IPS DF 4.7 (cell line): Measurements from ENCODE around the gene PF4V1.

Experiments
- DNase-seq: peaks from one replicate; pipeline ENCODE4 v3.0.0-alpha.2; 2013; ENCODE audit warnings: low spot score; ENCODE audit errors: extremely low read depth

Gene PF4V1, protein sequence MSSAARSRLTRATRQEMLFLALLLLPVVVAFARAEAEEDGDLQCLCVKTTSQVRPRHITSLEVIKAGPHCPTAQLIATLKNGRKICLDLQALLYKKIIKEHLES

GRCh38 chr4:73853246-73853704 is at the start of gene PF4V1:
Gene PF4V1 (plus strand): TSS chr4:73853296. CDS start chr4:73853363, 67 bp downstream.
- no peak for DNase-seq

DNA sequence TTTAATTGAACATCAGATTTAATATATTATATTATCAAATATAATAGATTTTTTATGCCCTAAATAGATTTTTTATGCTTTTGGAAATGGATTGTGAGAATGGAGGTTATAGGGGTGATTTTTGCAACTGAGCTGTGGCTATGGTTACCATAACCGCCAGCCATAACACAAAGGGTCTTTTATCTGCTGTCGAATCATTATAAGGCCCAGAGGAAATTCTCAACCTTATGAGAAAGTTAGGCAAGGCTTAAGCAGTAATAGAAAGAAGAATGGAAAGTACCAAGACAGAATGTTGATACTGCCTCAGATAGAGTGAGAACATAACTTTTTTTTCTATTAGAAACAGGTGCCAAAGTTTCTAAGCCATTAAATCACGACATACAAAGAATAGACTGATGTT is 42.9 kb upstream of the PF4V1 start:
- no peak for DNase-seq

DNA sequence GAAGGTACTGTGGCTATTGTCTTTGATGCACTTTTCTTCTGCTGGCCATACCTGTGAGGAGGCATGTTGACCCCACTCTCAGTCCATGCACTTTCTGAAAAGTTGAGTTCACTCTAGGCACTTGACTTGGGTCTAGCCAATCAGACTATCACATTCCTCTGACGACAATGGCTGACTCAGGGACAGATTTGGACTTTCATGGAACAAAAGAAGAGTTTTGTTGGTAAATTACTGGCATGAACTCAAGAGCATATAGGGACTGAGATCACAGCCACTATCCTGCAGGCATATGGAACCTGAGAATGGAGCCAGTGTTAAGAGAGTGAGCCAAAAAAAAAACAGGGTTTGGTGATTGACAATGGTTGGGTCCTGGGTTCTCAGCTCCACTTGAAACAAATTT is 41.3 kb upstream of the PF4V1 start:
- no peak for DNase-seq

DNA sequence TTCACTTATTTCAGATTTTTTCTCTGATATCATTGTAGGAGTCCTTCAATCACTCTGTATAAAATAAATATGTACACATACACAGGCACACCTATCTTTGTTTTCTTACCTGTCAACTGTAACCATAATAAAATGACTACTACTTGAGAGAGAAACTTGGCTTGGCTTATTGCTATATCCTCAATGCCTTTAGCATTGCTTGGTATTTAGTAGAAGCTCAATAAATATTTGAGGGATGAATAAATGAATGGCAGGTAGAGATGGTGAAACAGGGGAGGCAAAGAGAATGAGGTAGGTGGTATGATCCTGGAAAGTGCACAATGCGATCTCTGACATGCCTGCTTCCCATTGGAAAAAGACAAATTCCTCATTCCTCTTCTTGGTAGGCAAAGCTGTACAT is 38.4 kb upstream of the PF4V1 start:
- DNase-seq, result no peak

GRCh38 chr4:73815145-73815544 is 38.0 kb upstream of the PF4V1 start:
- no peak for DNase-seq

DNA sequence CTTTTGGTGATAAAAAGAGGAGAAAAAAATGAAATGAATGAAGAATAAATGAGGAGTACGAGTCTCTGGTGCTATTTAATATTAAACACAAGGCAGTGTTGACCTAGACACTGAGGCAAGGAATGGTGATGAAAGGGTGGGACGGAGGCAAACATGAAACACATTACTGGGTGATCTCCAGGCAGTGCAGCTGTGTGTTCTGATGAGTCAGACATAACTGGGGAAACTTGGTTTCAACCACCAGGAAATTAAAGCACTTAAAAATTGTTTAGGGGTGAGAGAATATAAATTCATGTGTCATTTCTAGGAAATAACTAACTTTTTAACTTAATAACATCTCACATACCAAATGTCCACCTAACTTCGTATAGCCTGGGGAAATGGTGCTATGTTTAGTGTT is 36.3 kb upstream of the PF4V1 start:
- no peak for DNase-seq

GRCh38 chr4:73817341-73817740 is 35.8 kb upstream of the PF4V1 start:
- no peak for DNase-seq

DNA sequence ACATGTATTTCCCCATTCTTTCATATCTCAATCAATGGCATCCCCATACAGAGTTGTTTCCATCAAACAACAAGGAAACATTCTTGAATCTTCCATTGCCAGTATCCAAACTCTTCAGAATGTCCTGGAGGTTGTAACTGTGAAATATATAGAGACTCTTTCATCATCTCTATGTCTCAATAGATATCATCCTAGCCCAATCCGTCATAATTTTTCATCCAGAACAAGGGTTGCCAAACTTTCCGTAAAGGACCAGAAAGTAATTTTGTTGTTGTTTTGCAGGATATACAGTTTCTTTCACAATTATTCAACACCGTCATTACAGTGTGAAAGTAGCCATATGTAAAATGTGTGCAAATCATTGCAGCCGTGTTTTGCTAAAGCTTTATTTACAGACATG is 31.8 kb upstream of the PF4V1 start:
- no peak for DNase-seq

GRCh38 chr4:73822389-73822788 is 30.7 kb upstream of the PF4V1 start:
- no peak for DNase-seq

DNA sequence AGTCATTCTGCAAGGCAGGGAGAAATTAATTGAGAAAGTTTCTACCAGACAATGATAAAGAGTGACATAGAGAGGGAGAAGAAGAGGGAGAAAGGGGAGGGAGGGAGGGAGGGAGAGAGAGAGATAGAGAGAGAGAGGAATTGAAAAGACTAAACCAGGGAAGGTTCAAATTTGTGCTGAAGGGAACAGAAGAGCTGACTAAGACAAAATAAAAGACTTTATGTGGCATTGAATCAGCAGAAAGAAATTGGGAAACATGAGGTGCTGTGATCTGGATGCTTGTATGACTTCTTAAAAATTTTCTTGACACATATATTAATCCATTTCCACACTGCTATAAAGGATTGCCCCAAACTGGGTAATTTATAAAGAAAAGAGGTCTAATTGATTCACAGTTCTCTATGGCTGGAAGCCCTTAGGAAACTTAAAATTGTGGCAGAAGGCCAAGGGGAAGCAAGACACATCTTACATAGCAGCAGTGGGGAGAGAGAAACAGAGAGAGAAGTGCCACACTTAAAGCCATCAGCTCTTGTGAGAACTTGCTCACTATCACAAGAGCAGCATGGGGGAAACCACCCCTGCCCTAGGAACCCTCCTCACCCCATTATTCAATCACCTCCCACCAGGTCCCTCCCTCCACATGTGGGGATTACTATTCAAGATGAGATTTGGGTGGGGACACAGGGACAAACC is 30.1 kb upstream of the PF4V1 start:
- no peak for DNase-seq

GRCh38 chr4:73823760-73824159 is 29.3 kb upstream of the PF4V1 start:
- no peak for DNase-seq

GRCh38 chr4:73828956-73829355 is 24.1 kb upstream of the PF4V1 start:
- no peak for DNase-seq

DNA sequence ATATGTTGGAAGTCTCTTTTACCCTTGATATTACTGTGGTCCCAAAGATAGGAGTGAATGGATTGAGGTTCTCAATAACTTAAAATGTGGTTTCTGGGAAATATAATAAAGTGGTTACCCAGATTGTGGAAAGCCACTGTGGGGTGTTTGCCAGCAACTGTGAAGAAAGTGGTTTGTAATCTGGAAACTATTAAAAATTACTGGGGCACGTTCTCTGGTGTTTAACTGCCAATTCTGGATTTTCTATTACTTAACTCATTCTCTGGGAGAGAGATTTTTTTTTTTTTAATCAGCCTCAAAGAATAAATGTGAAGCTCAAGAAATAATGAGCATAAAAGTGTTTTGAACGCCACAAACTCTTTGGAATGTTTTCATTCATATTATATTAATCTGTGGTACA is 21.5 kb upstream of the PF4V1 start:
- no peak for DNase-seq

DNA sequence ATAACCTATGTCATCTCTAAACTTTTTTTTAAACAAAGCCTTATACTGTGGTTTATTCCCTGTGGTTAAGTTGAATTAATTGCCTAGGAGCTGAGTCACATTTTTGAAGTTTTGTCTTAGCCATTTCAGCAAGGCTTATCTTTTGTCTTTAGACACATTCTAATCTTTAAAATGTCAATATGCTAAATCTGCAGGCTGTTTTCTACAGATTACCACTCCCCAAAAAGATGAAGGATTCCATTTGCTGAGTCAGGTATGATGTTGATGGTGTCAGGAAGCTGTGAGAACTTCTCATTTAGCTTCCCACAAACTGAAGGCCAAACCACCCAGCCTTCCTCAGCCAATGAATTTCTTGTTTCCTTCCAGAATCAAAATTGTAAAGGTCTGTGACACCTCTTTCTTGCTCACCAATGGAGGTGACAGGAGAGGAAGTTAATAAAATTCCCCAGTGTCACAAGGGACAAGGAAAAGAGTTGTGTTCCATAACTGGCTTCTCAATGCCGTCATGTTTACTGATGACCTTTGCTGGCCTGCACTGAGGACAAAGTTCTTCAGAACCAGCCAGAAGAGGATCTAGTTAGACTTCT is 20.4 kb upstream of the PF4V1 start:
- no peak for DNase-seq

GRCh38 chr4:73836373-73837279 is 16.5 kb upstream of the PF4V1 start, which contains the start of gene CXCL6:
Gene CXCL6 (plus strand): TSS chr4:73836678. CDS start chr4:73836751, 73 bp downstream.
- no peak for DNase-seq

GRCh38 chr4:73839071-73839470 is 14.0 kb upstream of the PF4V1 start:
- DNase-seq, result no peak

- no peak for DNase-seq
Observed at GRCh38 chr4:73839715-73840114, 13.4 kb upstream of the PF4V1 start.

- DNase-seq, result no peak
Observed at GRCh38 chr4:73841243-73841925, 11.7 kb upstream of the PF4V1 start.

- no peak for DNase-seq
Observed at GRCh38 chr4:73842696-73843095, 10.4 kb upstream of the PF4V1 start.

DNA sequence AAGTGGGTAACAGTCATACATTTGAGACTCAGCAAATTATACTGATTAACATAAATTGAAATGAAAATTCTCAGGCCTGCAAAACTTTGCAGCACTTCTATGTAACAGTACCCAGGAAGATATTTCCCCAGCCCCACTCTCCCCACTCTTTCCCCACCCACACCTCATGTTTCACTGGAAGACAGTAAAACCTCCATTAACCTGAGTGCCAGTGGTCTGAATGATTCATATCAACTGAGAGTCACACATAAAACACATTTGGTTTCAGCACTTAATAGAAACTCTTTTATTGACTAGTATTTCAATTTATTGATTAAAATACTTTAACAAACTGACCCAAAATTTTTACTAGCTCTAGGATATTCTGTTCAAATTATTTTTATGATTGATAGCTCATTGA is 9.7 kb upstream of the PF4V1 start:
- no peak for DNase-seq

DNA sequence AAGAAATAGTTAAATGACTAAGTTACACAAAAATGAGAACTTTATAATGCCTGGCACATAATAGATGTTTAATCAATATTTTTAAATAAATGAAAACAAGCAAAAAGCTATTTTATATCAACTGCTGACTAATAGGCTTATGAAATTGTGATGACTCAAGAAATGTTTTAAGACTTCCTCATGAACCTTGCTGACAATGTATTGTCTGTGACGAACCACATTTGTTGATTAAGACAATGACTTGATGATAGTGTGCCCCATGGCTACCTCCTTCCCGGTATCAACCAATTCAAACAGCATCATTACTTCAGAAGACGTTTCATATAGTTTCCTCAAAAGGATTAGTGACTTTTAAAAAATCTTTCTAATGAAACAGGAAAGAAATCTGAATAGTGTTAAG is 8.8 kb upstream of the PF4V1 start:
- no peak for DNase-seq
